Measurements from ENCODE around the gene REEP6.
"Not testable (repeated sequence)": the region's sequence is repeated elsewhere in the genome, so short reads cannot be mapped to it uniquely, and the experiment has no call there.

The REEP6 gene

GRCh38 chr19:1489463-1490310, 1.3 kb upstream of the REEP6 start:
- no peak for DNase-seq (ENCODE audit: low read depth, low spot score)

- peak; percentile 96 for DNase-seq (ENCODE audit: low read depth, low spot score)
Observed at GRCh38 chr19:1490311-1491113, 469 bp upstream of the REEP6 start, which contains the start of gene PCSK4. Gene PCSK4, minus strand, starts transcription at chr19:1490350. Its CDS starts 4 bp downstream, at chr19:1490346.

- DNase-seq (ENCODE audit: low read depth, low spot score), result no peak
Observed at GRCh38 chr19:1491849-1492170, 829 bp downstream of the REEP6 start.

GRCh38 chr19:1492474-1493006, 1.6 kb downstream of the REEP6 start:
- DNase-seq (ENCODE audit: low read depth, low spot score), result no peak

- no peak for DNase-seq (ENCODE audit: low read depth, low spot score)
Observed at GRCh38 chr19:1494115-1494815, 3.3 kb downstream of the REEP6 start.

GRCh38 chr19:1495051-1495798, 4.2 kb downstream of the REEP6 start:
- no peak for DNase-seq (ENCODE audit: low read depth, low spot score)

GRCh38 chr19:1495799-1496713, 5.1 kb downstream of the REEP6 start:
- no peak for DNase-seq (ENCODE audit: low read depth, low spot score)

GRCh38 chr19:1496714-1497577, 6.0 kb downstream of the REEP6 start:
- no peak for DNase-seq (ENCODE audit: low read depth, low spot score)

GRCh38 chr19:1497578-1498235, 6.7 kb downstream of the REEP6 start:
- DNase-seq (ENCODE audit: low read depth, low spot score), result no peak

- not testable (repeated sequence) for DNase-seq (ENCODE audit: low read depth, low spot score)
Observed at GRCh38 chr19:1499231-1499630, 8.2 kb downstream of the REEP6 start.

GRCh38 chr19:1501200-1501595, 10.2 kb downstream of the REEP6 start:
- no peak for DNase-seq (ENCODE audit: low read depth, low spot score)

- no peak for DNase-seq (ENCODE audit: low read depth, low spot score)
Observed at GRCh38 chr19:1502433-1503088, 11.6 kb downstream of the REEP6 start.

- peak; percentile 39 for DNase-seq (ENCODE audit: low read depth, low spot score)
Observed at GRCh38 chr19:1503089-1503924, 12.3 kb downstream of the REEP6 start.

- DNase-seq (ENCODE audit: low read depth, low spot score), result no peak
Observed at GRCh38 chr19:1503925-1504773, 13.2 kb downstream of the REEP6 start.

- no peak for DNase-seq (ENCODE audit: low read depth, low spot score)
Observed at GRCh38 chr19:1505012-1505411, 14.0 kb downstream of the REEP6 start.

Data from activated naive CD8-positive, alpha-beta T cell treated with anti-CD3 and anti-CD28 coated beads, Interleukin-2, amount 50 U/mL, for 16 hours (primary cell).